Nephron (organoid): ENCODE results near the gene THYN1.
A peak's percentile ranks its signal among the peaks of the same experiment; 100 is the strongest.

Experiments
- H3K27ac Mint-ChIP-seq, 3 experiments: 2 replicates each; pipeline ENCODE4 v1.8.0; 2020; ENCODE audit warnings: mixed read lengths in 3 of 3, mild to moderate bottlenecking in 2 of 3, moderate library complexity in 1 of 3
- H3K27me3 Mint-ChIP-seq: 2 replicates; pipeline ENCODE4 v1.8.0; 2021; ENCODE audit warnings: low read depth, mild to moderate bottlenecking, moderate library complexity, mixed read lengths
- H3K36me3 Mint-ChIP-seq: 2 replicates; pipeline ENCODE4 v1.8.0; 2020; ENCODE audit warnings: low read depth, mixed read lengths
- H3K4me1 Mint-ChIP-seq: 2 replicates; pipeline ENCODE4 v1.8.0; 2020; ENCODE audit warnings: mixed read lengths
- H3K4me3 Mint-ChIP-seq, 3 experiments: 2 replicates each; pipeline ENCODE4 v1.8.0; 2020; ENCODE audit warnings: mild to moderate bottlenecking in 3 of 3, mixed read lengths in 3 of 3, moderate library complexity in 2 of 3
- H3K9me3 Mint-ChIP-seq: 2 replicates; pipeline ENCODE4 v1.8.0; 2020; ENCODE audit warnings: mixed read lengths
- CTCF ChIP-seq, 3 experiments: fragments of 200-600 bp; sonication (generic); IDR thresholded peaks; one replicate each; pipeline ENCODE4 v1.5.0; 2021; ENCODE audit warnings: antibody characterized with exemption in 3 of 3; ENCODE audit not compliant: unreplicated experiment in 3 of 3

The THYN1 gene

GRCh38 chr11:134271978-134272377 is 18.8 kb upstream of the THYN1 start:
- no peak for TF ChIP-seq CTCF (IDR thresholded peaks at IDR 0.05; ENCODE audit: unreplicated experiment in 3 of 3)
- Mint-ChIP-seq H3K4me3 (no peak overlapping the region), H3K36me3 (no peaks in the 10 kb centered on the region), H3K9me3 (no peaks in the 10 kb centered on the region), H3K27ac (no peak overlapping the region), H3K27me3 (peaks cover 80% of the 10 kb centered on the region), H3K4me1 (peaks cover 14% of the 10 kb centered on the region)

DNA sequence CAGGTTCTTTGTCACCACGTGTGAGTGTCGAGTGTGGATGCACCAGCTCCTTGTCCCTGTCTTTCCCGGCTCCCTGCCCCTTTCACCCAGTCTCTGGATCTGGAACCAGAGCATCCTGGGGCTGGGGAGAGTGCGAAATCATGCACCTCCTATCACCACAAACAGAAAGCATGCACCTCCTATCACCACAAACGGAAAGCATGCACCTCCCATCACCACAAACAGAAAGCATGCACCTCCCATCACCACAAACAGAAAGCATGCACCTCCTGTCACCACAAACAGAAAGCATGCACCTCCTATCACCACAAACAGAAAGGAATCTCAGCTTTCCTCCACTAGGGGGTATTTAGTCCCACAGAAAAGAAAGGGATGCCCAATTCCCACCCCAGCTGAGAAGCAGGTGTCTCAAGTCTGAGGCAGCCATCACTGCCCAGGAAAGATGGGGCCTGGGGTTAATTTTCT is 17.1 kb upstream of the THYN1 start:
- Mint-ChIP-seq H3K9me3 (no peaks in the 10 kb centered on the region), H3K36me3 (peaks cover under 1% of the 10 kb centered on the region), H3K4me1 (peaks cover 7% of the 10 kb centered on the region), H3K27ac (no peak overlapping the region), H3K27me3 (peaks cover 67% of the 10 kb centered on the region), H3K4me3 (no peak overlapping the region)
- peak in 1 of 3 experiments; percentile 13 for TF ChIP-seq CTCF (IDR thresholded peaks at IDR 0.05; ENCODE audit: unreplicated experiment in 3 of 3)

GRCh38 chr11:134267966-134268365 is 14.8 kb upstream of the THYN1 start:
- Mint-ChIP-seq H3K27ac (no peak overlapping the region), H3K27me3 (peaks cover 43% of the 10 kb centered on the region), H3K9me3 (no peaks in the 10 kb centered on the region), H3K4me3 (no peak overlapping the region), H3K36me3 (peaks cover 11% of the 10 kb centered on the region), H3K4me1 (peaks cover 4% of the 10 kb centered on the region)
- TF ChIP-seq CTCF (IDR thresholded peaks at IDR 0.05; ENCODE audit: unreplicated experiment in 3 of 3) = no peak

DNA sequence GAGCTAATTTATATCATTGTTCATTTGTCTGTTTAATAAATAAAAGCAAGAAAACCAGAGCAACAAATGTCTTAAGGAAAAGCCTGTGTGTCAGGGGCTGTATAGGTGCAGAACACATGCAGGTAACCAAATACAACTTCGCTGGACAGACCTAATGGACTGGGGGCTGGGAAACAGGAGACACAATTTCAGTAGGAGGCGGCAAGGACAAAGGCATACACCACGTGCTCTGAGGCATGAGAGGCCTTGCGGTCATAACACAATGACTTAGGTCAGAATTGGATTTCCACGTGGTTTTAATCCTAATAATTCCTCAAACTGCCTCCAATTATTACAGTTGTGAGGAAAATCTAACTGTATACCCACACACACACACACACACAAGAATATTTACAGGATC is 14.3 kb upstream of the THYN1 start:
- Mint-ChIP-seq H3K9me3 (no peaks in the 10 kb centered on the region), H3K27ac (no peak overlapping the region), H3K4me1 (peaks cover 3% of the 10 kb centered on the region), H3K27me3 (peaks cover 38% of the 10 kb centered on the region), H3K4me3 (no peak overlapping the region), H3K36me3 (peaks cover 11% of the 10 kb centered on the region)
- no peak for TF ChIP-seq CTCF (IDR thresholded peaks at IDR 0.05; ENCODE audit: unreplicated experiment in 3 of 3)

GRCh38 chr11:134266841-134267251 is 13.7 kb upstream of the THYN1 start:
- no peak overlapping the region for H3K4me3 Mint-ChIP-seq
- H3K36me3 Mint-ChIP-seq = peaks cover 11% of the 10 kb centered on the region
- H3K27ac Mint-ChIP-seq = no peak overlapping the region
- peaks cover 32% of the 10 kb centered on the region for H3K27me3 Mint-ChIP-seq
- H3K4me1 Mint-ChIP-seq = no peaks in the 10 kb centered on the region
- TF ChIP-seq CTCF (IDR thresholded peaks at IDR 0.05; ENCODE audit: unreplicated experiment in 3 of 3) = no peak
- H3K9me3 Mint-ChIP-seq = no peaks in the 10 kb centered on the region

DNA sequence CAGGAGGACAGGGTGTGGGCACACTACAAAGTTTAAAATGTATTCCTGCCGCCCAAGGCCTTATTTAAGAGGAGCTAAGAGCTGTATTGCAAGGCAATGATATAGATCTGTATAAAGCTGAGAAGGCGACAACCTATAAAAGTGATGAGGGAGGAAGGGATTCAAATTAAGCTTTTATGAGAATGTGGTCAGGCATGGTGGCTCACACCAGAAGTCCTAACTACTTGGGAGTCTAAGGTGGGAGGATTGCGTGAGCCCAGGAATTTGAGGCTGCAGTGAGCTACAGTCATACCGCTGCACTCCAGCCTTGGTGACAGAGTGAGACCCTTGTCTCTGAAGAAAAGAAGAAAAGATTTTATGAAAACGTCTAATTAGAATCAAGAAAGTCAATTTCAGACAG is 13.3 kb upstream of the THYN1 start:
- H3K4me1 Mint-ChIP-seq = no peaks in the 10 kb centered on the region
- no peak for TF ChIP-seq CTCF (IDR thresholded peaks at IDR 0.05; ENCODE audit: unreplicated experiment in 3 of 3)
- H3K27me3 Mint-ChIP-seq = peaks cover 28% of the 10 kb centered on the region
- peaks cover 11% of the 10 kb centered on the region for H3K36me3 Mint-ChIP-seq
- no peak overlapping the region for H3K27ac Mint-ChIP-seq
- H3K9me3 Mint-ChIP-seq = no peaks in the 10 kb centered on the region
- H3K4me3 Mint-ChIP-seq = no peak overlapping the region
